H9 (cell line): Measurements from ENCODE around the gene FOXL1. TPM values are rescaled to one million over a fixed set of nuclear protein-coding genes. Genes with fewer than 3 reads are reported as not detected.

Experiments used
- DNase-seq: peaks from one replicate; pipeline ENCODE4 v3.0.0-alpha.2; 2017
- H2AFZ ChIP-seq: one replicate; pipeline ENCODE4 v1.6.1; 2013; ENCODE audit warnings: mild to moderate bottlenecking, low read length, control low read depth, moderate library complexity
- H2AK5ac ChIP-seq: 2 replicates; pipeline ENCODE4 v1.6.1; 2013; ENCODE audit warnings: low read length, control low read depth, mixed read lengths; ENCODE audit not compliant: insufficient read length
- H2BK120ac ChIP-seq: one replicate; pipeline ENCODE4 v1.6.1; 2013; ENCODE audit warnings: low read depth, mild to moderate bottlenecking, low read length, control low read depth, inconsistent platforms; ENCODE audit not compliant: poor library complexity, severe bottlenecking
- H2BK12ac ChIP-seq: 2 replicates; pipeline ENCODE4 v1.6.1; 2013; ENCODE audit warnings: low read length, control low read depth, mixed read lengths, low read depth; ENCODE audit not compliant: insufficient read length
- H2BK15ac ChIP-seq: 2 replicates; pipeline ENCODE4 v1.6.1; 2013; ENCODE audit warnings: low read depth, low read length, control low read depth
- H2BK20ac ChIP-seq: one replicate; pipeline ENCODE4 v1.6.1; 2013; ENCODE audit warnings: low read depth, mild to moderate bottlenecking, low read length, control low read depth, inconsistent platforms; ENCODE audit not compliant: poor library complexity, severe bottlenecking
- H2BK5ac ChIP-seq: 2 replicates; pipeline ENCODE4 v1.6.1; 2013; ENCODE audit warnings: low read length, control low read depth, mixed read lengths; ENCODE audit not compliant: insufficient read length
- H3K14ac ChIP-seq: 2 replicates; pipeline ENCODE4 v1.6.1; 2013; ENCODE audit warnings: low read length, control low read depth; ENCODE audit not compliant: insufficient read depth
- H3K18ac ChIP-seq: 2 replicates; pipeline ENCODE4 v1.6.1; 2013; ENCODE audit warnings: low read depth, mild to moderate bottlenecking, mixed read lengths, low read length, control low read depth; ENCODE audit not compliant: insufficient read length
- H3K23ac ChIP-seq: 2 replicates; pipeline ENCODE4 v1.6.1; 2013; ENCODE audit warnings: low read length, control low read depth, mixed read lengths, low read depth; ENCODE audit not compliant: insufficient read length
- H3K23me2 ChIP-seq: 2 replicates; pipeline ENCODE4 v1.6.1; 2013; ENCODE audit warnings: low read depth, mild to moderate bottlenecking, mixed read lengths, low read length, control low read depth; ENCODE audit not compliant: insufficient read length, poor library complexity, severe bottlenecking
- H3K27ac ChIP-seq: 2 replicates; pipeline ENCODE4 v1.5.1; 2013; ENCODE audit warnings: low read length, control low read depth, mixed read lengths, low read depth; ENCODE audit not compliant: insufficient read length
- H3K27me3 ChIP-seq: 2 replicates; pipeline ENCODE4 v1.6.1; 2013; ENCODE audit warnings: low read length, control low read depth, inconsistent platforms; ENCODE audit not compliant: insufficient read depth
- H3K4ac ChIP-seq: 2 replicates; pipeline ENCODE4 v1.6.1; 2013; ENCODE audit warnings: low read depth, mild to moderate bottlenecking, control low read depth, inconsistent platforms, low read length, moderate library complexity
- H3K4me1 ChIP-seq: 2 replicates; pipeline ENCODE4 v1.6.1; 2013; ENCODE audit warnings: low read length, control low read depth, inconsistent platforms; ENCODE audit not compliant: insufficient read depth
- H3K4me2 ChIP-seq: 2 replicates; pipeline ENCODE4 v1.6.1; 2013; ENCODE audit warnings: low read length, control low read depth, mixed read lengths; ENCODE audit not compliant: insufficient read length, insufficient read depth
- H3K56ac ChIP-seq: 2 replicates; pipeline ENCODE4 v1.6.1; 2013; ENCODE audit warnings: low read depth, mild to moderate bottlenecking, mixed read lengths, low read length, control low read depth; ENCODE audit not compliant: insufficient read length
- H3K79me1 ChIP-seq: 2 replicates; pipeline ENCODE4 v1.6.1; 2013; ENCODE audit warnings: low read depth, mild to moderate bottlenecking, moderate library complexity, low read length, control low read depth, inconsistent platforms; ENCODE audit not compliant: insufficient read depth, poor library complexity, severe bottlenecking
- H3K79me2 ChIP-seq: 2 replicates; pipeline ENCODE4 v1.6.1; 2013; ENCODE audit warnings: low read length, control low read depth, inconsistent platforms; ENCODE audit not compliant: insufficient read depth
- H3K9ac ChIP-seq: 2 replicates; pipeline ENCODE4 v1.6.1; 2013; ENCODE audit warnings: low read length, control low read depth, mixed read lengths; ENCODE audit not compliant: insufficient read length; ENCODE audit errors: extremely low read depth
- H3K9me3 ChIP-seq: one replicate; pipeline ENCODE4 v1.6.1; 2013; ENCODE audit warnings: low read depth, low read length, inconsistent platforms; ENCODE audit not compliant: control insufficient read depth
- H3T11ph ChIP-seq: one replicate; pipeline ENCODE4 v1.6.1; 2013; ENCODE audit warnings: mild to moderate bottlenecking, low read length, control low read depth, inconsistent platforms
- H4K20me1 ChIP-seq: one replicate; pipeline ENCODE4 v1.6.1; 2013; ENCODE audit not compliant: control insufficient read depth, insufficient read length, insufficient read depth
- H4K5ac ChIP-seq: 2 replicates; pipeline ENCODE4 v1.6.1; 2013; ENCODE audit warnings: low read depth, mild to moderate bottlenecking, mixed read lengths, low read length, control low read depth; ENCODE audit not compliant: insufficient read length
- H4K8ac ChIP-seq: replicated peaks from 2 replicates; pipeline ENCODE4 v1.6.1; 2013; ENCODE audit warnings: low read length, control low read depth, mixed read lengths, low read depth; ENCODE audit not compliant: insufficient read length
- H4K91ac ChIP-seq: 2 replicates; pipeline ENCODE4 v1.6.1; 2013; ENCODE audit warnings: low read depth, mild to moderate bottlenecking, moderate library complexity, mixed read lengths, low read length, control low read depth; ENCODE audit not compliant: insufficient read length
- H3K27ac Mint-ChIP-seq, 3 experiments: 2 replicates in 2 of 3; 3 replicates in 1 of 3; pipeline ENCODE4 v1.8.0; 2020 to 2021; ENCODE audit warnings: mixed read lengths in 3 of 3, mild to moderate bottlenecking in 1 of 3, moderate library complexity in 1 of 3
- H3K27me3 Mint-ChIP-seq: 2 replicates; pipeline ENCODE4 v1.8.0; 2021; ENCODE audit warnings: low read depth, mild to moderate bottlenecking, moderate library complexity, mixed read lengths
- H3K36me3 Mint-ChIP-seq, 3 experiments: 2 replicates in 2 of 3; 3 replicates in 1 of 3; pipeline ENCODE4 v1.8.0; 2020 to 2021; ENCODE audit warnings: low read depth in 3 of 3, mixed read lengths in 3 of 3; ENCODE audit not compliant: insufficient read depth in 1 of 3
- H3K4me1 Mint-ChIP-seq, 2 experiments: 2 replicates each; pipeline ENCODE4 v1.8.0; 2020; ENCODE audit warnings: mixed read lengths in 2 of 2
- H3K4me3 Mint-ChIP-seq, 2 experiments: 2 replicates in 1 of 2; 3 replicates in 1 of 2; pipeline ENCODE4 v1.8.0; 2020 to 2021; ENCODE audit warnings: mild to moderate bottlenecking in 2 of 2, mixed read lengths in 2 of 2, moderate library complexity in 1 of 2
- H3K9me3 Mint-ChIP-seq, 2 experiments: 2 replicates in 1 of 2; 3 replicates in 1 of 2; pipeline ENCODE4 v1.8.0; 2020; ENCODE audit warnings: mild to moderate bottlenecking in 2 of 2, mixed read lengths in 2 of 2, moderate library complexity in 1 of 2
- WGBS: extraction: QIAGEN DNeasy Blood & Tissue Kit; methylation state at CpG from one replicate; pipeline ENCODE4 v1.1.7; 2013; ENCODE audit warnings: missing lambda C conversion rate, low lambda C conversion rate, mixed read lengths; ENCODE audit not compliant: insufficient read length; ENCODE audit errors: extremely low coverage; 5-methylcytosine and 5-hydroxymethylcytosine counted together
- total RNA-seq: library from RNA; stranded (reverse); gene quantifications from 2 replicates; pipeline ENCODE4 v1.2.1, GENCODE V29; 2021
- TF ChIP-seq, protein P1 (sequence below): fragments of 200-600 bp; sonication (generic); conservative IDR thresholded peaks from 3 replicates; pipeline ENCODE4 v1.8.0; 2021; ENCODE audit warnings: antibody characterized with exemption, mild to moderate bottlenecking

FOXL1 gene
- total RNA-seq, 1 experiment from 2014 or later, result 0.09 TPM

DNA sequence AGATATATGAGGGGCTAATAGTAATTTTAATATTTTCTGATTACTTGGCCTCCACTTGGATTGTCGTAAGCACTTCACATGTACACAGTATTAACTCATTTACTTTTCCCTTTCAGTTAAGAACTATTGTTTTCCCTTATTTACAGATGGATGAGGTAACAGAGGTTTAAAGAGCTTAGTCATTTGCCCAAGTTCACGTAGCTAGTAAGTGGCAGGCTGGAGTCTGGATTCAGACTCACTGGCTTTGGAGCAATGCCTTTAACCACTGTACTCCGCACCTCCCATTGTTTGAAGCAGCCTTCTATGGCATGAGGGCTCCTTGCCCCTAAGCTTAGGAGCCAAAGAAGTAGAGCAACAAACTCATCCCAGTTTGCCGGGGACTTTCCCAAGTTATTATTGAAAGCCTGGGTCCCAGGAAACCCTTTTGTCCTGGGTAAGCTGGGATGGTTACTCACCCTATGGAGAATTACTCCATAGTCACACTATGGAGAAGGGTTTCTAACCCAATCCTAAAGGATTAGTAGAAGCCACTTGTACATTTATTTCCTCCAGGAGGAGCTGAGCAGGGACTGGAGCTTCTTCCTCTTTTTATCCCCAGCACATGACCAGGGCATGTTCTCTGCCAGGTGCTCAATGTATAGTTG, 12.3 kb downstream of the FOXL1 start:
- H2AK5ac ChIP-seq, result no peak overlapping the region
- H3K4me2 ChIP-seq, result no peak overlapping the region
- H3K18ac ChIP-seq, result no peak overlapping the region
- H2AFZ ChIP-seq, result no peak overlapping the region
- no peaks in the 10 kb centered on the region for H3K4me1 ChIP-seq
- DNase-seq, result no peak
- Mint-ChIP-seq H3K36me3 (no peaks in the 10 kb centered on the region), H3K9me3 (no peaks in the 10 kb centered on the region), H3K4me3 (no peak overlapping the region), H3K4me1 (peaks cover 0 to 10% of the 10 kb centered on the region in 2 experiments; a peak in 2 of 4 replicates), H3K27ac (no peak overlapping the region), H3K27me3 (peaks cover 52% of the 10 kb centered on the region)
- H3K79me2 ChIP-seq, result no peaks in the 10 kb centered on the region
- H2BK15ac ChIP-seq, result no peak overlapping the region
- no peaks in the 10 kb centered on the region for H4K20me1 ChIP-seq
- H2BK120ac ChIP-seq, result no peak overlapping the region
- H2BK20ac ChIP-seq, result no peak overlapping the region
- H3K27ac ChIP-seq, result no peak overlapping the region
- H3K14ac ChIP-seq, result no peak overlapping the region
- no peak overlapping the region for H3K23ac ChIP-seq
- no peak overlapping the region for H4K8ac ChIP-seq
- no peak overlapping the region for H3K4ac ChIP-seq
- no peak overlapping the region for H2BK5ac ChIP-seq
- no peak overlapping the region for H3K56ac ChIP-seq
- no CpG with 5 or more reads among the region's 4 CpGs for WGBS
- H2BK12ac ChIP-seq, result no peak overlapping the region
- no peak overlapping the region for H3K9ac ChIP-seq
- H3K27me3 ChIP-seq, result no peaks in the 10 kb centered on the region
- no peak overlapping the region for H4K5ac ChIP-seq
- no peaks in the 10 kb centered on the region for H3K9me3 ChIP-seq
- TF ChIP-seq, protein P1, sequence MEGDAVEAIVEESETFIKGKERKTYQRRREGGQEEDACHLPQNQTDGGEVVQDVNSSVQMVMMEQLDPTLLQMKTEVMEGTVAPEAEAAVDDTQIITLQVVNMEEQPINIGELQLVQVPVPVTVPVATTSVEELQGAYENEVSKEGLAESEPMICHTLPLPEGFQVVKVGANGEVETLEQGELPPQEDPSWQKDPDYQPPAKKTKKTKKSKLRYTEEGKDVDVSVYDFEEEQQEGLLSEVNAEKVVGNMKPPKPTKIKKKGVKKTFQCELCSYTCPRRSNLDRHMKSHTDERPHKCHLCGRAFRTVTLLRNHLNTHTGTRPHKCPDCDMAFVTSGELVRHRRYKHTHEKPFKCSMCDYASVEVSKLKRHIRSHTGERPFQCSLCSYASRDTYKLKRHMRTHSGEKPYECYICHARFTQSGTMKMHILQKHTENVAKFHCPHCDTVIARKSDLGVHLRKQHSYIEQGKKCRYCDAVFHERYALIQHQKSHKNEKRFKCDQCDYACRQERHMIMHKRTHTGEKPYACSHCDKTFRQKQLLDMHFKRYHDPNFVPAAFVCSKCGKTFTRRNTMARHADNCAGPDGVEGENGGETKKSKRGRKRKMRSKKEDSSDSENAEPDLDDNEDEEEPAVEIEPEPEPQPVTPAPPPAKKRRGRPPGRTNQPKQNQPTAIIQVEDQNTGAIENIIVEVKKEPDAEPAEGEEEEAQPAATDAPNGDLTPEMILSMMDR, result no peak
- no peak overlapping the region for H3T11ph ChIP-seq
- no peaks in the 10 kb centered on the region for H3K23me2 ChIP-seq
- no peak overlapping the region for H4K91ac ChIP-seq
- H3K79me1 ChIP-seq, result no peaks in the 10 kb centered on the region
